ENCODE data around the gene NRXN2.

NRXN2 gene

GRCh38 chr11:64715110-64715509 is 7.9 kb downstream of the NRXN2 start:
- H3K4me3 ChIP-seq (replicated peaks in 1 of 2; ENCODE audit: low read depth in 2 of 2, low read length in 2 of 2): no peak overlapping the region
- DNase-seq (ENCODE audit: low read depth in 2 of 2): no peak
- no peak for TF ChIP-seq CTCF (IDR thresholded peaks at IDR 0.05; ENCODE audit: low read depth, low read length)

DNA sequence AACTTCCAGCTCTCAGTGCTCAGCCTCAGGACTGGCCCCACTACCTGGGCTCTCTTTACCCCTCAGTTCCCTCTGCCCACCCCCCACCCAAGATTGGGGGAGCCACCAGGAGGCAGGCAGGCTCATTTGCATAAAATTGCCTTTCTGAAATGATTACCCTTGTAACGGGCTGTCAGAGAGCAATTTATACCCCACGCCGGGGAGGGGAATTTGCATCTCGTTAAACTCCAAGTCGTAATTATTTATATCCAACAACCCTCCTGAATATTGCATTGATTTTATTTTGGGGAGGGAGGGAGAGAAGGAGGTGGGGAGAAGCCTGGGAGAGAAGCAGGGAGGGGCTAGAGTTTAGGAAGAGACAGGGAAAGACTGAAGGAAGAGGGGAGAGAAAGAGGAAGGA is 8.3 kb downstream of the NRXN2 start:
- H3K4me3 ChIP-seq (replicated peaks in 1 of 2; ENCODE audit: low read depth in 2 of 2, low read length in 2 of 2): no peak overlapping the region
- no peak for DNase-seq (ENCODE audit: low read depth in 2 of 2)
- TF ChIP-seq CTCF (IDR thresholded peaks at IDR 0.05; ENCODE audit: low read depth, low read length): no peak

DNA sequence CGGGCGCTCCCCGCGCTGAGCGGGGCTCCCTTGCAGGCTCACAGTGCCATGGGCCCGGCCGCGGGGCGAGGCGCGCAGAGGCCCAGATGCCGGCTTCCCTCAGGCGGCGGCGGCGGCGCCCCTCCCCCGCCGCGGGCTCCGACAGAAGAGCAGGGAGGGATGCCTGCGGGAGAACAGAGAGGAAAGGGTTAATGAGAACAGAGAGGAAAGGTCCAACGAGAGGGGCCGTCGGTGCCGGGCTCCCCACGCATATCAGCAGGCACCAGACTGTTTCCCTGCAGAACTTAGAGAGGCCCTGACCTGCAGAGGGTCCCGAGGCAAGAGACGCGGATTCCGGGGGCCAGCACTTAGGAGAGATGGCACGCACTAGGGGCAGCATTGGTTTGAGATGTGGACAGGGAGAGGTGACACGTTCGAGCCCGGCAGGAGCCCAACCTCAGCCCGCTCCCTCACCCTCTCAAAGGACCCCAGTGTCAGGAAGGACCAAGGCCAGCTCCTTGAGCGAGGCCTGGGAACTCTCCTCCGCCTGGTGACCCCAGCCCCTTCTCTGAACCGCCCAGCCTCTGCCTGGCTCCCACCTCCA is 9.1 kb downstream of the NRXN2 start:
- DNase-seq (ENCODE audit: low read depth in 2 of 2): no peak
- no peak for TF ChIP-seq CTCF (IDR thresholded peaks at IDR 0.05; ENCODE audit: low read depth, low read length)
- no peak overlapping the region for H3K4me3 ChIP-seq (replicated peaks in 1 of 2; ENCODE audit: low read depth in 2 of 2, low read length in 2 of 2)

GRCh38 chr11:64713016-64713707 is 9.8 kb downstream of the NRXN2 start:
- DNase-seq (ENCODE audit: low read depth in 2 of 2): peak; percentile 13 to 54
- no peak for TF ChIP-seq CTCF (IDR thresholded peaks at IDR 0.05; ENCODE audit: low read depth, low read length)
- H3K4me3 ChIP-seq (replicated peaks in 1 of 2; ENCODE audit: low read depth in 2 of 2, low read length in 2 of 2): no peak overlapping the region

GRCh38 chr11:64712430-64713015 is 10.5 kb downstream of the NRXN2 start:
- TF ChIP-seq CTCF (IDR thresholded peaks at IDR 0.05; ENCODE audit: low read depth, low read length): no peak
- DNase-seq (ENCODE audit: low read depth in 2 of 2): no peak
- H3K4me3 ChIP-seq (replicated peaks in 1 of 2; ENCODE audit: low read depth in 2 of 2, low read length in 2 of 2): no peak overlapping the region

- DNase-seq (ENCODE audit: low read depth in 2 of 2): no peak
- no peak for TF ChIP-seq CTCF (IDR thresholded peaks at IDR 0.05; ENCODE audit: low read depth, low read length)
- no peak overlapping the region for H3K4me3 ChIP-seq (replicated peaks in 1 of 2; ENCODE audit: low read depth in 2 of 2, low read length in 2 of 2)
Observed at GRCh38 chr11:64711956-64712362, 11.0 kb downstream of the NRXN2 start.

Measured in cardiac fibroblast (primary cell).